IMR-90 (cell line): ENCODE results near the gene MAPK8IP3. TPM values are rescaled to one million over a fixed set of nuclear protein-coding genes. Genes with fewer than 3 reads are reported as not detected.

ENCODE experiments used
- ATAC-seq: fragments of 200-7000 bp; cut with Tn5 transposase; 2 replicates; pipeline ENCODE4 v1.9.1; 2020; ENCODE audit warnings: low read depth, mild to moderate bottlenecking, moderate library complexity
- BruUV-seq: library from RNA; stranded (reverse); fragments of 400-500 nt; replicated peaks from 2 replicates; lab custom pipeline; 2021; lab: Mats Ljungman, UMichigan
- CTCF ChIA-PET: fragments of 300-600 bp; formaldehyde crosslinking; extraction: SDS; loops from one replicate; lab custom pipeline; 2021; ENCODE audit warnings: antibody characterized with exemption; lab: Yijun Ruan, JAX
- POLR2A ChIA-PET: fragments of 300-600 bp; sonication (Branson Sonifier 250); formaldehyde crosslinking; loops from one replicate; lab custom pipeline; 2022; ENCODE audit warnings: antibody characterized with exemption; ENCODE audit not compliant: unreplicated experiment; lab: Charles Lee
- DNase-seq: peaks from one replicate; pipeline ENCODE4 v3.0.0; 2013
- H2AFZ ChIP-seq: replicated peaks from 2 replicates; pipeline ENCODE3; 2013; ENCODE audit warnings: low read length, mild to moderate bottlenecking; ENCODE audit not compliant: poor library complexity
- H2AK5ac ChIP-seq: 2 replicates; pipeline ENCODE4 v1.6.1; 2013; ENCODE audit warnings: low read depth, low read length, inconsistent platforms
- H2AK9ac ChIP-seq: replicated peaks from 2 replicates; pipeline ENCODE3; 2013; ENCODE audit warnings: mild to moderate bottlenecking, low read depth, low read length, moderate library complexity; ENCODE audit not compliant: poor library complexity
- H2BK120ac ChIP-seq: 2 replicates; pipeline ENCODE4 v1.6.1; 2013; ENCODE audit warnings: low read depth, low read length, inconsistent platforms
- H2BK15ac ChIP-seq: 3 replicates; pipeline ENCODE4 v1.6.1; 2013; ENCODE audit warnings: low read depth, low read length, inconsistent platforms
- H2BK20ac ChIP-seq: 2 replicates; pipeline ENCODE4 v1.6.1; 2013; ENCODE audit warnings: low read depth, mild to moderate bottlenecking, inconsistent platforms, low read length, moderate library complexity
- H2BK5ac ChIP-seq: 2 replicates; pipeline ENCODE4 v1.6.1; 2013; ENCODE audit warnings: mild to moderate bottlenecking, low read depth, low read length, inconsistent platforms; ENCODE audit not compliant: poor library complexity, severe bottlenecking
- H3K14ac ChIP-seq: replicated peaks from 2 replicates; pipeline ENCODE4 v1.6.1; 2013; ENCODE audit warnings: low read depth, low read length, inconsistent platforms
- H3K18ac ChIP-seq: 2 replicates; pipeline ENCODE4 v1.6.1; 2013; ENCODE audit warnings: low read depth, low read length, control low read depth
- H3K23ac ChIP-seq: 2 replicates; pipeline ENCODE4 v1.6.1; 2013; ENCODE audit warnings: low read depth, low read length, inconsistent platforms
- H3K27ac ChIP-seq: 2 replicates; pipeline ENCODE4 v1.5.1; 2013; ENCODE audit warnings: mild to moderate bottlenecking, control low read depth, low read length; ENCODE audit not compliant: insufficient read depth
- H3K27me3 ChIP-seq: 2 replicates; pipeline ENCODE4 v1.6.1; 2013; ENCODE audit warnings: low read length; ENCODE audit not compliant: control insufficient read depth, insufficient read depth
- H3K36me3 ChIP-seq: 2 replicates; pipeline ENCODE4 v1.6.1; 2013; ENCODE audit warnings: low read length, mixed read lengths; ENCODE audit not compliant: control insufficient read depth, insufficient read depth
- H3K4ac ChIP-seq: 2 replicates; pipeline ENCODE4 v1.6.1; 2013; ENCODE audit warnings: low read depth, low read length, inconsistent platforms
- H3K4me1 ChIP-seq: 2 replicates; pipeline ENCODE4 v1.6.1; 2013; ENCODE audit warnings: low read length, mixed read lengths; ENCODE audit not compliant: control insufficient read depth, insufficient read depth
- H3K4me2 ChIP-seq: 2 replicates; pipeline ENCODE4 v1.6.1; 2013; ENCODE audit warnings: low read depth, mild to moderate bottlenecking, control low read depth, low read length, moderate library complexity
- H3K4me3 ChIP-seq: 2 replicates; pipeline ENCODE4 v1.5.1; 2013; ENCODE audit warnings: low read depth, mild to moderate bottlenecking, control low read depth, low read length, moderate library complexity; ENCODE audit not compliant: insufficient read depth
- H3K56ac ChIP-seq: 2 replicates; pipeline ENCODE4 v1.6.1; 2013; ENCODE audit warnings: low read length, inconsistent platforms; ENCODE audit not compliant: insufficient read depth; ENCODE audit errors: extremely low read depth
- H3K79me1 ChIP-seq, 2 experiments: 2 replicates each; pipeline ENCODE4 v1.6.1; 2013; ENCODE audit warnings: low read length in 2 of 2, inconsistent platforms in 1 of 2, low read depth in 1 of 2
- H3K9ac ChIP-seq: 2 replicates; pipeline ENCODE4 v1.6.1; 2013; ENCODE audit warnings: low read depth, low read length, control low read depth
- H3K9me1 ChIP-seq: 2 replicates; pipeline ENCODE4 v1.6.1; 2013; ENCODE audit warnings: low read length, inconsistent platforms; ENCODE audit not compliant: insufficient read depth
- H3K9me3 ChIP-seq: 2 replicates; pipeline ENCODE4 v1.6.1; 2013; ENCODE audit warnings: low read length; ENCODE audit not compliant: control insufficient read depth, insufficient read depth
- H4K20me1 ChIP-seq: 2 replicates; pipeline ENCODE4 v1.6.1; 2013; ENCODE audit warnings: low read length, inconsistent platforms; ENCODE audit not compliant: insufficient read depth
- H4K5ac ChIP-seq: 2 replicates; pipeline ENCODE4 v1.6.1; 2013; ENCODE audit warnings: mild to moderate bottlenecking, low read depth, low read length, control low read depth
- H4K8ac ChIP-seq, 2 experiments: 2 replicates each; pipeline ENCODE4 v1.6.1; 2013; ENCODE audit warnings: low read depth in 2 of 2, low read length in 2 of 2, control low read depth in 1 of 2, inconsistent platforms in 1 of 2
- H4K91ac ChIP-seq: 2 replicates; pipeline ENCODE4 v1.6.1; 2013; ENCODE audit warnings: low read depth, low read length, inconsistent platforms; ENCODE audit not compliant: insufficient read depth
- CTCF ChIP-seq: conservative IDR thresholded peaks from 2 replicates; pipeline ENCODE4 v1.5.1; 2012; ENCODE audit warnings: mild to moderate bottlenecking, low read depth, low read length, improper control_type of control experiment
- RFX5 ChIP-seq: IDR thresholded peaks from 2 replicates; pipeline ENCODE4 v1.8.0; 2012; ENCODE audit warnings: low read depth, mild to moderate bottlenecking, low read length, moderate library complexity
- WGBS, 2 experiments: methylation state at CpG; one replicate each; pipeline versions ENCODE4 v1.1.5 to v1.1.7; 2013; ENCODE audit warnings: missing lambda C conversion rate in 2 of 2; ENCODE audit not compliant: insufficient read length in 1 of 2; ENCODE audit errors: extremely low coverage in 2 of 2; 5-methylcytosine and 5-hydroxymethylcytosine counted together
- dilution Hi-C: fragments of 300-500 bp; cut with HindIII; formaldehyde crosslinking; loops from one replicate; pipeline ENCODE4 v1.14.3; 2018; ENCODE audit warnings: low sequenced_read_pairs; ENCODE audit not compliant: unreplicated experiment
- in situ Hi-C: fragments of 300-500 bp; cut with MboI; formaldehyde crosslinking; loops from 3 replicates; pipeline ENCODE4 v1.14.3; 2019; ENCODE audit warnings: low sequenced_read_pairs, inconsistent platforms, mixed read lengths
- intact Hi-C: fragments of 100-400 bp; cut with micrococcal nuclease; formaldehyde crosslinking; loops from 2 replicates; pipeline ENCODE4 v1.10.0; 2022
- polyA plus RNA-seq, 3 experiments: library from polyadenylated mRNA; depleted of rRNA; stranded (reverse); fragments of >200 nt; gene quantifications; 2 replicates each; pipeline ENCODE4 v1.2.3, GENCODE V29; 2012; ENCODE audit warnings: low replicate concordance in 1 of 3
- total RNA-seq: library from RNA; depleted of rRNA; stranded (reverse); fragments of >200 nt; gene quantifications from 2 replicates; pipeline ENCODE4 v1.2.3, GENCODE V29; 2012

The MAPK8IP3 gene
- total and polyA plus RNA-seq, 2 of the 4 experiments (the other 2 are of a cell fraction), result 17.0 to 69.1 TPM

- DNase-seq (no peak), ATAC-seq (no peak)
- Histone ChIP-seq H3K27me3 (no peaks in the 10 kb centered on the region), H3K79me1 (0 out of 4 replicates have a peak, but pooled peaks cover 0 to 6% of the 10 kb centered on the region in 2 experiments), H3K9me1 (no peaks in the 10 kb centered on the region), H3K4me3 (no peak overlapping the region), H2AK5ac (no peak overlapping the region), H3K18ac (no peak overlapping the region), H4K91ac (no peak overlapping the region), H2AK9ac (no peak overlapping the region), H3K36me3 (peaks cover 57% of the 10 kb centered on the region), H3K4me1 (no peaks in the 10 kb centered on the region), H3K9me3 (no peaks in the 10 kb centered on the region), H4K5ac (no peak overlapping the region), H2BK15ac (no peak overlapping the region), H2BK120ac (no peak overlapping the region), H3K27ac (no peak overlapping the region), H4K20me1 (peaks cover 2% of the 10 kb centered on the region; the same call in 1 of the 2 replicates), H2AFZ (no peak overlapping the region), H3K4ac (no peak overlapping the region), H3K56ac (no peak overlapping the region), H3K9ac (no peak overlapping the region), H2BK5ac (no peak overlapping the region), H3K23ac (no peak overlapping the region), H3K14ac (no peak overlapping the region), H3K4me2 (no peak overlapping the region), H2BK20ac (no peak overlapping the region), H4K8ac (no peak overlapping the region)
- POLR2A ChIA-PET, result no interaction called here
- in situ Hi-C loops, result no loop called here
- WGBS, 2 experiments, result 95% methylated on average over 11 of the region's 37 CpGs; no CpG with 5 or more reads in 1 of the 2 experiments
- no TSS peak for BruUV-seq
- intact Hi-C loops, result no loop called here
- CTCF ChIA-PET, result no interaction called here
- dilution Hi-C loops, result no loop called here
- TF ChIP-seq CTCF (no peak), RFX5 (no peak)
Observed at GRCh38 chr16:1757714-1758461, 51.9 kb downstream of the MAPK8IP3 start.
